Skin of body (tissue), 2 donors: ENCODE data around the gene YIPF5. TPM values are rescaled to one million over a fixed set of nuclear protein-coding genes. Genes with fewer than 3 reads are reported as not detected.
A peak's percentile ranks its signal among the peaks of the same experiment; 100 is the strongest.

ENCODE experiments used
- DNase-seq: peaks from one replicate; lab custom pipeline; 2025; lab: John Stamatoyannopoulos, UW
- total RNA-seq: library from RNA; depleted of rRNA; stranded (reverse); fragments of >200 nt; gene quantifications from one replicate; pipeline ENCODE4 v1.2.3, GENCODE V29; 2014

YIPF5 gene
- 48.7 TPM for total RNA-seq

DNA sequence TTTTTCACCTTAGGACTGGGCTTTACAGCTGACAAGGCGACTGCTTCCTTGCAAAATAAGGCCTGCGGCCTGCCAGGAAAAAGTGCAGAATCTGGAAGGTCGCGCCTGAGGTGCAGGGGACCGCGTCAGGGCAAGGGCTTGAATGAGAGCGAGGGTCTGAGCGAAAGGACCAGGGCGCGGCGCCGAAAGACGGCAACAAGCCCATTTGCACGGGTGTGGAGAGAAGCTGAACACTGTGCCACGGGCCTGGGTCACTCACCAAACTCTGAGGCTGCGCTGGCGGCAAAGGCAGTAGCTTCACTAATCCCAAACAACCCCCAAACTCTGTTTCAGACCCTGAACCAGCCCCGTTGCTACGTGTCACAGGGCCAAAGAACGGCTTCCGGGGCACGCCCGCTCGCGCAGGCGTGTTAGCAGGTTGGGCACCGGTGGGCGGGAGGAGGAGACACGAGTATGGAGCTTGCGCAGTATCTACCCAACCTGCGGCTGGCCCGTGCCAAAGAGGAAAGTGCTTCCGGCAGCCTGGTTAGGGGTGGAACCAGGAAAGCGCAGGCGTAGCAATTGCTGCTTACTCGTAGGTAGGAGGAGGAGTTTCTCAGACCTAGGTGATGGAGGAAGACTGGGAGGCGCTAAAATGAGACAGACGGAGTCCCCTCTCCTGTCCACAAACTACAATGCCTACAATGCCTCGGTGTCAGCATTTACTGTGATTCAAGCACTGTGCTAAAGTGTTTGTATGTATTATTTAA lies at the start of gene YIPF5, which contains the start of gene KCTD16:
Gene YIPF5, minus strand, starts transcription at position 384 of the 749 bp plus-strand sequence. CDS start 704 bp downstream, outside the sequence.
Gene KCTD16, plus strand, starts transcription at position 598 of the 749 bp plus-strand sequence.
- peak; percentile 94 for DNase-seq

GRCh38 chr5:144219869-144220268 lies 49.4 kb upstream of the YIPF5 start:
- no peak for DNase-seq

GRCh38 chr5:144210655-144211054 lies 40.2 kb upstream of the YIPF5 start:
- DNase-seq: no peak

DNA sequence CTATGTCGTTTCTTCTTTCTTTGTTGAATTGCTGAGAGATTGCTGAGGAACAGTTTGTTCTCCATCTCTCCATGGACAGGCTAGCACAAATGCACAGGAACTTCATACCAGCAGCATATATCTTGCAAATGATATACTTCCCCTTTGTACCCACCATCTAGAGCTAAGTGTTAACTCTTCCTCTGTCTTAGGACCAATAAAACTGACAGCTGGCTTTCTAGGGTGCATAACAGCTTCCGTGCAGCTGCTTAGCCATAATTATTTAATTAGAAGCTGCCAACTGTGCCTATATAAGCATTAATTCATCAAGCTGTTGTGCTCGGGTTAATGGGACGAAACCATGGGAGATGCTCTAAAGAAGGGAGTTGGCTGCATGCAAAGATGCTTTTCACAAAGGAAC lies 38.9 kb upstream of the YIPF5 start:
- DNase-seq: no peak

- no peak for DNase-seq
Observed at GRCh38 chr5:144207875-144208444, 37.5 kb upstream of the YIPF5 start.

- no peak for DNase-seq
Observed at GRCh38 chr5:144206141-144206540, 35.7 kb upstream of the YIPF5 start.

- no peak for DNase-seq
Observed at GRCh38 chr5:144205141-144205551, 34.7 kb upstream of the YIPF5 start.

DNA sequence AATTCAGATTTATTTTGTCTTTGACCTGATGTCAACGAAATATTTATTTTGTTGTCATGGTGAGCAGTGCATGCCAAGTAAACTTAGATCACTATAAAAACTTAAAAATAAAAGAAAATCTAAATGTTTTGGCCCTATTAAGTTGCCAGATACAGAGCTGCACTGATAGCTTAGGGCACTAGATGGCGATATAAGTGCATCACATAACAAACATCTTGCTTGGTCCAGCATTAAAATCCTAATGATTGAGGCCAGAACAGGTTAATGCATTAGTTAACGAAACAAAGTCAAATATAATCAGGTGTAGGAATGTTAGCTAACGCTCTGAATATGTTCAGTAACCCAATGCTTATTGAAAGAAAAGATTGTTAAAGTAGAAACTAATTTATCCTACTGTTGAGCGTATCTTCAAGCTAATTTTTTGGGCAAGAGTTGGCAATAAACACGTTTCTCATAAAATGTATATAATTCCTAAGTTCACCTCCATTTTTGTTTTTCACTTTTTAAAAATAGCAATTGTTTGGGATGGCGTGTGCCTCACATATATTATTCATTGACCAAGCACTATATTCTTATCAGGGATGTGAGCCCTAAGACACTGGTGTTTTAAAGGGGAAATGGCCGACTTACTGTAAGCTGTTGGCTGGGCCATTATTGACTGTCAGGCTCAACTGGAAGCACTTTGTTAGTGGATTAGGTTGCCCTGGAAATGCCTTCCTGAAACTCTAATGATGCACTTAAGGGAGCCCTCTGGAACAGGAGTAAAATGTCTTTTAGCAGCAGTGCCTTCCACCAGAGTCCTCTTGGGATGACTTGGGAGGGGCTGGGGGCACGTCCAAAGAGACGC lies 33.5 kb upstream of the YIPF5 start:
- DNase-seq: peak; percentile 48

GRCh38 chr5:144202726-144203125 lies 32.3 kb upstream of the YIPF5 start:
- DNase-seq: no peak

DNA sequence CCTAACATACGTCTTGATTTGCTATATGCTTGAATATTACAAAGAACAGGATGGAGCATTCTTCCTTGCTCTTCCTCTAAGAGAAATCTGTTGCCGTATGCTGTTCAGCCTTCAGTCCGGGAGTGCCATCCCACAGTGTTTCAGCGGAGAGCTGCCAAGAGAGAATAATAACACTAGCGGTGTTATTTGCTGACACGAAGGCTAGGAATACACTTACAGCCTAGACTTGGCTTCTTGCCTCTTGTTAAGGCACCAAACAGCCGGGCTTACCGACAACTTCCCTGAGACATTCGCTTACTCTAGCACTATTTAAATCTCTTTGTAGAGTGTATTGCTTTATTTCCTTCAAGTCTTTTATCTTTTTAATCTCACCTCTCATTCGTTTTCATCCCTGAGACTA lies 31.6 kb upstream of the YIPF5 start:
- DNase-seq: no peak

DNA sequence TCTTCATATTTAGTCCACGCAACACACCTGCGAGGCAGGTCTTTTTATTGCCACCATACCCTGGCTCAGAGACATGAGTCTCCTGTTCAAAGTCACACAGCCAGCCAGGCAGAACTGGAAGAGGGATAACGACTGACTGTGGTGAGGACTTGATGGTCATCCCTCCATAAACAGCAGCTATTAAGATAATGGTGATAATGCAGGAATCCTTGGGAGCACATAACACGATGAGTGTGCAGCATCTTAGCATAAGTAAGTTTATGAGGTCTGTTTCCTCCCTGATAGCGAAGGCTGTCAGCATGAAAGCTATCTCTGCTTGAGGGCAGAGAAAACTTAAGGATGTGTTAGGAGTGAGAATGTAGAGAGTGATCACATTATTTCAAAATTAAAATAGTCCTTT lies 31.1 kb upstream of the YIPF5 start:
- DNase-seq: no peak

DNA sequence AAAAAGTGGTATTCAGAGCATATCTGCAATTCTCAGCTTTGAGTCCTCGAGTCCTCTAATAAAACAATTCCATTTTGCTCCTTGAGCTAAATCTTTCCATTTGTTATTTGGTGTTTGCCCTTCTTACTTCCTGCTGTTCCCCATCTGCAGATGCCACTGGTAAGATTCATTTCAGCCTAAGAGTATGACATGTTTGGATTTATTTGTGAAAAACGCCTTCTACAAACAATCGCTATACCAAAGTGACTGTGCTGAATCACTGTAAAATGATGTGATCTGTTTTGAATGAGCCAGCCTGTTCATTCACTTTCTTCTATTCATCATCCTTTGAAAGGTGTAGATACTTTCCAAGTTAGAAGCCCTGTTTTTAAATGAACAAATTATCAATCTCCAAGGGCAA lies 27.9 kb upstream of the YIPF5 start:
- no peak for DNase-seq

DNA sequence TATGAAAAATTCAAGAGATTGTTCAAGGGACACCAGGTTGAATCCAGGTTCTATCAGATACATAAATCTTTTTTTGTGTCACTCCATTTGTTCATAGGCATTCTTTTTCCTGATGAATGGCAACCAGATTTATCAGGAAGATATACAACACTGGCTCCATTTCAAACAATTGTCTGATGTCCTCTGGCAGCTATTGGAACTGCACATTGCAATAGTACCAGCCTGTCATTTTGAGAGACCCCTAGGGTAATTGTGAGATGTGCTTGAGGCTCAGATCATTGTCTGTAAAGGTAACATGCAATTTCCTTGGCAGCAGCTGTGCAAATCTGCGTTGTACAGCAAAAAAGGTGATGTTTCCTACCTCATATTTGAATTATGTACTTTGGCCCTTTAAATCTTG lies 26.2 kb upstream of the YIPF5 start:
- no peak for DNase-seq

- DNase-seq: no peak
Observed at GRCh38 chr5:144195448-144195847, 25.0 kb upstream of the YIPF5 start.

- DNase-seq: no peak
Observed at GRCh38 chr5:144194144-144194543, 23.7 kb upstream of the YIPF5 start.

DNA sequence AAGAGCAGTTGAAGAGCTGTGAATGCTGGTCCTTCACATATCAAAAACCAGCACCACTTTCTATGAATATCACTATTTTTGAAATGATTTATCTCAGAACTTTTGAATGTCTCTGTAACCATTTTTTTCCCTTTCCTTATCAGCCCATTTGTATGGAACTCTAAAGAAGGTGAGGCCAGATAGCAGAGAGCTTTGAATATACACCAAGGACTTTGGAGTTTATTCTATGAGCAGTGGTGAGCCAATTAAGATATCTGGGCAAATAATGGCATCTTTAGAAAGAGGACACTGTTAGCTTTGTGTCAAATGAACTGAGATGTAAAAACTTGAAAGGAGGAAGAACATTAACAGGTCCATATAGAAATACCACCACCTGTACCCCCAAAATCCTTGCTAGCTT lies 22.2 kb upstream of the YIPF5 start:
- DNase-seq: no peak

- DNase-seq: peak; percentile 25
Observed at GRCh38 chr5:144191998-144192397, 21.5 kb upstream of the YIPF5 start.

GRCh38 chr5:144191531-144191930 lies 21.1 kb upstream of the YIPF5 start:
- no peak for DNase-seq

DNA sequence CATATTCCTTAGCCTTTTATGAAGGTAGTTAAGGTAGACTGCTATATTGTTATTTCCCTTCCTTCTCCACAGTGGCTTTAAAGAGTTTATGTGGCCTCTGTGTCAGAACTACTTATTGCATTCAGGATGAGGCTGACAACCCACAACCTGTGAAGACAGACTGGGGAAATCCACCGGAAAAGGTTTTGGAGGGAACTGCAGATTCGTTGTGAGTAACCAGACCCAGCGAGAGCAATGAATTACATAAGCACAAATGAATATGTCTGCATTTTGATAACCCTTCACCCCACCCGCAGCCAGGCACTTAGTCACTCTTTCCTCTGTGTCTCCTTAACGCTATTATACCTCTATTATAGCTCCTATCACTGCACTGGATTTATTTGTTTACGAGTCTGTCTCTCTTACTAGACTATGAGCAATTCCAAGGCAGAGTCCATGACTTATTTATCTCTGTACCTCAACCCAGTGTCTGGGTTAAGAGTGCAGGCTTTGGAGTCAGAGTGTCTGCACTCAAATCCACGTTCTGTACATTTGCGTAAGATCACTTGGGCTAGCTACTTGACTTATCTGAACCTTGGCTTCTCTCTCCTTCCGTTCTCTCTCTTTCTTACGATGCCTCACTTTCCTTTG lies 19.5 kb upstream of the YIPF5 start:
- DNase-seq: no peak

DNA sequence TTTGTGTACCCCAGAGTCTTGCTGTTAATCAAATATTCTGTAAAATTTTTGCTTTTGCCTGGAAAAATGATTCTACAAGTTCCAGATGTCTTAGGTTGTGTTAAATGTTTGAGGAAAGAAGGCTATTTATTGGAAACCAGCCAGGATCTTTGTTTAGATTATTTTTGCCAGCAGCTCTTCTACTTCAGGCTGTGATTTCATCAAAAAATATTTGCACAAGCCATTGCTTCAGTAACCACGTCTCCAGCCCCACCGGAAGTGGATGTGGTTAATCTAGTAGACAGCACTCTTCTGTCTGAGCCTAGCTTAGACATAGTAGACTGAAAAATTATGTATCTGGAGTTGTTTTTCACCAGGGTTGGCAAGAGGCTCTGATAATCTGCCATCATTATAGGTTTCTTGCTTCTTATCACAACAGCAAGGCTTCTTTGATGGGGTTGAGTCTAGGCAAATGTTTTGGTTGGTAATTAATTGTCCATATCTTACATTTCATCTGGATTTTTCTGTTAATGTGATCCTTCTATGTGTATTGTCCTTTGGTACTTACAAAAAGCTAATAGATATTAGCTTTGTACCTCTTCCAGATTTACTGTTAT lies 17.3 kb upstream of the YIPF5 start:
- peak; percentile 51 for DNase-seq

DNA sequence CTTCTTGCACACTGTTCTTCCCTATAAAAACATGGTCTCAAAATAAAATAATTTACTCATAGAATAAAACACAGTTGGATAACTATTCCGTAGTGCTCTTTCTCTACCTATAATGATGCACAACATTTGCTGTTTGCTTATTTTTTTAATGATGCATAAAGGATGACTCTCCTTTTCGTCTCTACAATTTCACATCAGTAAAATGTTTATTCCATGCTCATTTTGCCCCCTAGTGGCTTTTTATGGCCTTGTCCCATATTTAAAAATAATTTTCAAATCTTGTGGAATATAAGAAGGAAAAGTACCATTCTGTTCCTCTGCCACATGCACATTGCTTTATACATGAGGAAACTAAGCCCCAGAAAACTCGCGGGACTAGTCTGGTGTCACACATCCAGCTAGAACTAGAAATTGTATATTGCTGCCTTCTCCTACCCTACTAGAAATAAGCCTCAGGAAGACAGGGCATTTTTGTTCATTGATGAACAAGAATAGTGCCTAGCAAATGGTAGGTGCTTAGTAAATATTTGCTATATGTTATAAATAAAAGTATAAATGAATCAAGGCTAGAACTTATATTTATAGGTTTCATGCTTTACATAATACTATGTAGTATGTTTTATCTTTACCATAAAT lies 12.9 kb upstream of the YIPF5 start:
- no peak for DNase-seq
